Ishikawa (cell line): Measurements from ENCODE around the gene PKLR.

ENCODE experiments used
- CEBPB ChIP-seq: IDR thresholded peaks from 2 replicates; pipeline ENCODE4 v1.6.1; 2012
- CREB1 ChIP-seq: IDR thresholded peaks from 2 replicates; pipeline ENCODE4 v1.6.1; 2012; ENCODE audit warnings: low read depth
- EGR1 ChIP-seq: IDR thresholded peaks from 2 replicates; pipeline ENCODE4 v1.6.1; 2012
- EP300 ChIP-seq: IDR thresholded peaks from 2 replicates; pipeline ENCODE4 v1.6.1; 2012; ENCODE audit warnings: borderline replicate concordance
- FOXM1 ChIP-seq: IDR thresholded peaks from 2 replicates; pipeline ENCODE4 v1.6.1; 2012; ENCODE audit warnings: low read depth, borderline replicate concordance
- MAX ChIP-seq: IDR thresholded peaks from 2 replicates; pipeline ENCODE4 v1.6.1; 2012
- NFIC ChIP-seq: IDR thresholded peaks from 2 replicates; pipeline ENCODE4 v1.6.1; 2012
- RAD21 ChIP-seq: IDR thresholded peaks from 2 replicates; pipeline ENCODE4 v1.6.1; 2012; ENCODE audit warnings: low read depth
- REST ChIP-seq: IDR thresholded peaks from 2 replicates; pipeline ENCODE4 v1.6.1; 2012; ENCODE audit warnings: low read depth, mild to moderate bottlenecking
- TAF1 ChIP-seq: IDR thresholded peaks from 2 replicates; pipeline ENCODE4 v1.6.1; 2012; ENCODE audit warnings: low read depth, mild to moderate bottlenecking
- TCF12 ChIP-seq: IDR thresholded peaks from 2 replicates; pipeline ENCODE4 v1.6.1; 2012; ENCODE audit warnings: low read depth
- TEAD4 ChIP-seq: IDR thresholded peaks from 2 replicates; pipeline ENCODE4 v1.6.1; 2012
- YY1 ChIP-seq: IDR thresholded peaks from 2 replicates; pipeline ENCODE4 v1.6.1; 2012; ENCODE audit warnings: low read depth

- TF ChIP-seq MAX (no peak; the same call in 1 of the 2 replicates), CREB1 (no peak), TEAD4 (no peak), FOXM1 (no peak), EP300 (no peak), YY1 (no peak), EGR1 (peak; percentile 19; the same call in 1 of the 2 replicates), CEBPB (no peak), REST (no peak), RAD21 (no peak), TAF1 (no peak), TCF12 (no peak), NFIC (no peak)
These were observed 22.4 kb upstream of the PKLR start for GRCh38 chr1:155323729-155324036.
